MCF 10A (cell line): ENCODE data around the gene HIGD2B. TPM values are rescaled to one million over a fixed set of nuclear protein-coding genes. Genes with fewer than 3 reads are reported as not detected.
"Not testable (repeated sequence)": the region's sequence is repeated elsewhere in the genome, so short reads cannot be mapped to it uniquely, and the experiment has no call there.

Source experiments
- BruUV-seq: library from RNA; stranded (reverse); fragments of 400-500 nt; replicated peaks from 2 replicates; lab custom pipeline; 2021; lab: Mats Ljungman, UMichigan
- CTCF ChIA-PET: fragments of 300-600 bp; sonication (Branson Sonifier 250); formaldehyde crosslinking; extraction: SDS; loops from one replicate; lab custom pipeline; 2021; ENCODE audit warnings: antibody characterized with exemption, inconsistent platforms; lab: Yijun Ruan, JAX
- POLR2A ChIA-PET: fragments of 300-600, 350-650 bp; sonication (Branson Sonifier 250); formaldehyde crosslinking; extraction: SDS; loops from one replicate; lab custom pipeline; 2020; ENCODE audit warnings: antibody characterized with exemption, inconsistent platforms; lab: Yijun Ruan, JAX
- DNase-seq: peaks from one replicate; pipeline ENCODE4 v3.0.0-alpha.2; 2018; ENCODE audit not compliant: unreplicated experiment
- H3K27ac Mint-ChIP-seq: one replicate; pipeline ENCODE4 v1.8.0; 2022; ENCODE audit warnings: mild to moderate bottlenecking, low read depth, mixed read lengths; ENCODE audit not compliant: unreplicated experiment
- H3K27me3 Mint-ChIP-seq: one replicate; pipeline ENCODE4 v1.8.0; 2022; ENCODE audit warnings: mixed read lengths; ENCODE audit not compliant: insufficient read depth, unreplicated experiment
- H3K36me3 Mint-ChIP-seq: one replicate; pipeline ENCODE4 v1.8.0; 2022; ENCODE audit warnings: mild to moderate bottlenecking, moderate library complexity, mixed read lengths; ENCODE audit not compliant: insufficient read depth, unreplicated experiment
- H3K4me1 Mint-ChIP-seq: one replicate; pipeline ENCODE4 v1.8.0; 2022; ENCODE audit warnings: mixed read lengths; ENCODE audit not compliant: insufficient read depth, unreplicated experiment
- H3K4me3 Mint-ChIP-seq: one replicate; pipeline ENCODE4 v1.8.0; 2022; ENCODE audit warnings: mild to moderate bottlenecking, moderate library complexity, mixed read lengths; ENCODE audit not compliant: unreplicated experiment
- H3K9me3 Mint-ChIP-seq: one replicate; pipeline ENCODE4 v1.8.0; 2022; ENCODE audit warnings: mixed read lengths; ENCODE audit not compliant: unreplicated experiment
- CTCF ChIP-seq: fragments of 200-600 bp; IDR thresholded peaks from one replicate; pipeline ENCODE4 v1.8.0; 2022; ENCODE audit warnings: antibody characterized with exemption, mild to moderate bottlenecking; ENCODE audit not compliant: unreplicated experiment
- intact Hi-C: fragments of 100-400 bp; cut with micrococcal nuclease; formaldehyde crosslinking; loops from 2 replicates; pipeline ENCODE4 v1.14.1; 2022
- total RNA-seq: library from RNA; stranded (reverse); gene quantifications from 2 replicates; pipeline ENCODE4 v1.2.3, GENCODE V29; 2022

Gene HIGD2B
- total RNA-seq, 1 experiment from 2014 or later: not detected

GRCh38 chr15:72642271-72642670, 43.7 kb downstream of the HIGD2B start:
- CTCF ChIA-PET, H3K9me3 Mint-ChIP-seq, H3K36me3 Mint-ChIP-seq, H3K4me1 Mint-ChIP-seq, H3K27me3 Mint-ChIP-seq, POLR2A ChIA-PET, H3K4me3 Mint-ChIP-seq, H3K27ac Mint-ChIP-seq, intact Hi-C loops, BruUV-seq, DNase-seq: not testable (repeated sequence)

DNA sequence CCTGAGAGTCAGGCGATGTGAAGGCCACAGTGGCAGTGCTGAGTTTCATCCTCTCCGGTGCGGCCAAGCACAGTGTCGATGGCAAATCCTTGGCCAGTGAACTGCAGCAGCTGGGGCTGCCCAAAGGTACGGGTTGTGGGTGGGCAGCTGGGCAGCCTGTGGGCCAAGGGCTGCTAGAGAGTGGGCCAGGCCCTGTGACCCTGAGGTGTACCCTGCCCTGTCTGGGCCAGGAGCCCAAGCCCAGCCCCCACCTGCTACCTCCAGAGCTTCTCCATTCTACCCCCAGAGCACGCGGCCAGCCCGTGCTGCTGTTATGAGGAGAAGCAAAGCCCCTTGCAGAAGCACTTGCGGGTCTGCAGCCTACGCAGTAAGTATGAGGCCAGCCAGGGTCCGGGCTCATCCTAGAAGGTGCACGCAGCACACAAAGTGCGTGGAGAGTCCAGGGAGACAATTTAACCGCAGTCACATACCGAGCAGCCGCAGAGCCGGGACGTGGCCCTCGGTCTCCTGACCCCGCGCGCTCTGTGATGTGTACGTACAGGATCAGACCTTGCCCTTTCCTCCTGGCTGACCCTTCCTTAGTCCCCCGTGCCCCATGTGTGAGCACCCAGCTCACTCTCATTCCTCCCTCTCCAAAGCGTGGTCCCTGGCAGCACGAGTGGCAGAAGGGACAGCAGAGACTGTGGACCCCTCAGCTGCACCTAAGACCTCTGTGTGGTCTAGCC, 46.1 kb downstream of the HIGD2B start:
- H3K36me3 Mint-ChIP-seq, CTCF ChIA-PET, H3K27ac Mint-ChIP-seq, DNase-seq, H3K9me3 Mint-ChIP-seq, H3K4me1 Mint-ChIP-seq, POLR2A ChIA-PET, H3K4me3 Mint-ChIP-seq, intact Hi-C loops, H3K27me3 Mint-ChIP-seq, BruUV-seq: not testable (repeated sequence)

DNA sequence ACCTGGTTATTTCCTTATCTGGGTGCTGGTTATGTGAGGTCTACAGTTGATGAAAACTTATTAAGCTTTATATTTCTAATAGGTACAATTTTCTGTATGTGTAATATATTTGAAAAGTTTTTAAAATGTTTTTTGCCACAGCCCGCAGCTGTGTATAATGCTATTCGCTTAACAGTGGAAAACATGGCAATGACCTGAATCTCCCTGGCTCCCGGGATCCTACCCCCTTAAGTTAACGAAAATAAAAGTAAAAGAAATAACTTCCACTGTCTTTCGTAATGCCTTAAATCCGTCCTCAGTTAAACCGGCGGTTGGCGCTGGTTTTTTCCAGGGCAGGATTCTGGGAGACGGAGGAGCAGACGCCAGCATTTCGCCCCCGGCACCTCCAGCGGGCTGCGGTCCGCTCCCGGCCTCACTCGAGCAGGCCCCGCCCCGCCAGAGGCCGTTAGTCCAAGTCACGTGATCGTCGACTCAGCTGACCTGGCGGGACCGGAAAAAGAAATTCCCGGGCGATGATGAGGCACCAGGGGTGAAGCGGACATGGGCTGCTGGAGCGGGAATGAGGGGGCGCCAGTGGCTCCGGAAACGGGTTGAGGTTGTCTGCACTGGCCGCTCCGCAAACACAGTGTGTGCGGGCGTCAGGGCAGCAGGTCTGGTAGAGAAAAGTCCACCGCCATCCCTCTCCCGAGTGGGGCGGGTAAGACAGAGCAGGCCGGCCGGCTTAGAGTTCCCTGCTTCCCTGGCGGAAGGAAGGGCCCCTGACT, 49.3 kb downstream of the HIGD2B start:
- H3K9me3 Mint-ChIP-seq, H3K4me1 Mint-ChIP-seq, H3K27ac Mint-ChIP-seq, H3K27me3 Mint-ChIP-seq, CTCF ChIA-PET, intact Hi-C loops, H3K36me3 Mint-ChIP-seq: not testable (repeated sequence)
- H3K4me3 Mint-ChIP-seq: peak overlapping the region; percentile 31
- DNase-seq: peak; percentile 75
- BruUV-seq: TSS peak; percentile 97
- POLR2A ChIA-PET: interaction anchor here (0.6 kb wide), 1 partner anchor 49 kb away, joined by 3 read pairs; no protein-coding TSS in a partner anchor

- BruUV-seq, H3K36me3 Mint-ChIP-seq, H3K4me3 Mint-ChIP-seq, H3K9me3 Mint-ChIP-seq, H3K4me1 Mint-ChIP-seq, H3K27ac Mint-ChIP-seq, H3K27me3 Mint-ChIP-seq, DNase-seq, intact Hi-C loops: not testable (repeated sequence)
- POLR2A ChIA-PET: interaction anchor here (0.6 kb wide), 1 partner anchor 495 kb away, joined by 4 read pairs; no protein-coding TSS in a partner anchor
- CTCF ChIA-PET: interaction anchor here (1.1 kb wide), 1 partner anchor 29 kb away, joined by 3 read pairs; no protein-coding TSS in a partner anchor
Observed at GRCh38 chr15:72629068-72629570, 56.9 kb downstream of the HIGD2B start.

- H3K36me3 Mint-ChIP-seq, BruUV-seq, DNase-seq, H3K27ac Mint-ChIP-seq, intact Hi-C loops, H3K27me3 Mint-ChIP-seq, H3K9me3 Mint-ChIP-seq, H3K4me3 Mint-ChIP-seq, H3K4me1 Mint-ChIP-seq: not testable (repeated sequence)
- CTCF ChIA-PET: interaction anchor here (0.7 to 1.1 kb wide), 2 partner anchors 29 to 453 kb away, joined by 3 to 4 read pairs; no protein-coding TSS in a partner anchor
- peak; percentile 14 for TF ChIP-seq CTCF
- POLR2A ChIA-PET: interaction anchor here (0.6 kb wide), 1 partner anchor 494 kb away, joined by 4 read pairs; no protein-coding TSS in a partner anchor
Observed at GRCh38 chr15:72628249-72629067, 57.5 kb downstream of the HIGD2B start.

GRCh38 chr15:72626153-72626552, 59.8 kb downstream of the HIGD2B start:
- POLR2A ChIA-PET, H3K27ac Mint-ChIP-seq, BruUV-seq, H3K4me3 Mint-ChIP-seq, H3K9me3 Mint-ChIP-seq, DNase-seq, intact Hi-C loops, H3K4me1 Mint-ChIP-seq, H3K36me3 Mint-ChIP-seq, H3K27me3 Mint-ChIP-seq: not testable (repeated sequence)
- CTCF ChIA-PET: interaction anchor here (0.7 to 2.2 kb wide), 2 partner anchors 26 to 62 kb away, joined by 4 to 5 read pairs; no protein-coding TSS in a partner anchor
